Measurements from ENCODE around the gene F3. TPM values are rescaled to one million over a fixed set of nuclear protein-coding genes. Genes with fewer than 3 reads are reported as not detected.

The F3 gene
- total RNA-seq, 1 donor from 2014 or later = 32.5 TPM

- Histone ChIP-seq H3K27me3 (no peaks in the 10 kb centered on the region), H3K27ac (no peak overlapping the region), H3K9me3 (no peaks in the 10 kb centered on the region), H3K4me3 (no peak overlapping the region), H3K4me1 (no peaks in the 10 kb centered on the region), H3K36me3 (peaks cover 0 to 7% of the 10 kb centered on the region in 2 donors)
- TF ChIP-seq CTCF (IDR thresholded peaks at IDR 0.05) = no peak
- no peak for DNase-seq (ENCODE audit: low spot score in 2 of 2)
- intact Hi-C loops (cut with DNase I) = no loop called here
Measured at GRCh38 chr1:94519351-94519750, 22.2 kb downstream of the F3 start.

GRCh38 chr1:94515296-94515947 lies 26.1 kb downstream of the F3 start:
- no peak for DNase-seq (ENCODE audit: low spot score in 2 of 2)
- no peak overlapping the region for H3K4me3 ChIP-seq
- no peaks in the 10 kb centered on the region for H3K27me3 ChIP-seq
- H3K4me1 ChIP-seq = no peaks in the 10 kb centered on the region
- intact Hi-C loops (cut with DNase I) = loop anchor here (2.0 kb wide), 1 partner anchor 287 kb away; no protein-coding TSS in a partner anchor
- no peak for TF ChIP-seq CTCF (IDR thresholded peaks at IDR 0.05)
- H3K9me3 ChIP-seq = no peaks in the 10 kb centered on the region
- H3K27ac ChIP-seq = no peak overlapping the region
- peaks cover 0 to 7% of the 10 kb centered on the region in 2 donors for H3K36me3 ChIP-seq

GRCh38 chr1:94514095-94514727 lies 27.3 kb downstream of the F3 start:
- Histone ChIP-seq H3K27me3 (no peaks in the 10 kb centered on the region), H3K27ac (no peak overlapping the region), H3K36me3 (peaks cover 0 to 6% of the 10 kb centered on the region in 2 donors), H3K4me1 (no peaks in the 10 kb centered on the region), H3K4me3 (no peak overlapping the region), H3K9me3 (no peaks in the 10 kb centered on the region)
- peak in 2 of 3 experiments; percentile 43 to 55 for TF ChIP-seq CTCF (IDR thresholded peaks at IDR 0.05)
- intact Hi-C loops (cut with DNase I) = loop anchor here (2.0 kb wide), 1 partner anchor 289 kb away; no protein-coding TSS in a partner anchor
- DNase-seq (ENCODE audit: low spot score in 2 of 2) = no peak

- no peak for DNase-seq (ENCODE audit: low spot score in 2 of 2)
- intact Hi-C loops (cut with DNase I) = no loop called here
- Histone ChIP-seq H3K4me3 (no peak overlapping the region), H3K27me3 (no peaks in the 10 kb centered on the region), H3K36me3 (no peaks in the 10 kb centered on the region), H3K9me3 (no peaks in the 10 kb centered on the region), H3K27ac (no peak overlapping the region), H3K4me1 (no peaks in the 10 kb centered on the region)
- no peak for TF ChIP-seq CTCF (IDR thresholded peaks at IDR 0.05)
Measured at GRCh38 chr1:94512816-94513215, 28.7 kb downstream of the F3 start.

GRCh38 chr1:94504601-94505000 lies 37.0 kb downstream of the F3 start:
- Histone ChIP-seq H3K9me3 (no peaks in the 10 kb centered on the region), H3K4me3 (no peak overlapping the region), H3K4me1 (no peaks in the 10 kb centered on the region), H3K27me3 (no peaks in the 10 kb centered on the region), H3K27ac (no peak overlapping the region), H3K36me3 (peaks cover 6 to 16% of the 10 kb centered on the region in 2 donors)
- DNase-seq (ENCODE audit: low spot score in 2 of 2) = no peak
- intact Hi-C loops (cut with DNase I) = no loop called here
- TF ChIP-seq CTCF (IDR thresholded peaks at IDR 0.05) = no peak
